Vagina (tissue), 2 donors: ENCODE measurements around the gene FOLR3. TPM values are rescaled to one million over a fixed set of nuclear protein-coding genes. Genes with fewer than 3 reads are reported as not detected.
A peak's percentile ranks its signal among the peaks of the same experiment; 100 is the strongest.
"Not testable (repeated sequence)": the region's sequence is repeated elsewhere in the genome, so short reads cannot be mapped to it uniquely, and the experiment has no call there.

Source experiments
- DNase-seq, 2 donors: peaks; one replicate each; pipeline ENCODE4 v3.0.0-alpha.2; 2017; ENCODE audit errors: extremely low spot score in 2 of 2
- H3K27ac ChIP-seq: fragments of 200-600 bp; sonication (generic); one replicate; pipeline ENCODE4 v1.5.1; 2019
- H3K27me3 ChIP-seq: fragments of 200-600 bp; sonication (generic); one replicate; pipeline ENCODE4 v1.5.1; 2019
- H3K36me3 ChIP-seq, 2 donors: fragments of 200-600 bp; sonication (generic); one replicate each; pipeline ENCODE4 v1.5.1; 2017 to 2019
- H3K4me1 ChIP-seq: fragments of 200-600 bp; sonication (generic); one replicate; pipeline ENCODE4 v1.5.1; 2019
- H3K4me3 ChIP-seq, 2 donors: fragments of 200-600 bp; sonication (generic); 1 replicate in 1 of 2; 2 replicates in 1 of 2; pipeline ENCODE4 v1.5.1; 2016 to 2019
- H3K9me3 ChIP-seq: fragments of 200-600 bp; sonication (generic); one replicate; pipeline ENCODE4 v1.5.1; 2019
- CTCF ChIP-seq, 3 experiments: fragments of 450-650 bp in 2 of 3; fragments of 200-600 bp in 1 of 3; sonication (generic) in 1 of 3; IDR thresholded peaks; one replicate each; pipeline ENCODE4 v1.5.1; 2017 to 2019; ENCODE audit warnings: antibody characterized with exemption in 3 of 3, mild to moderate bottlenecking in 2 of 3, moderate library complexity in 2 of 3
- POLR2A ChIP-seq, 2 donors: fragments of 450-650 bp; IDR thresholded peaks; one replicate each; pipeline ENCODE4 v1.6.1; 2017; ENCODE audit warnings: antibody characterized with exemption in 2 of 2, mild to moderate bottlenecking in 2 of 2, moderate library complexity in 2 of 2
- POLR2AphosphoS5 ChIP-seq, 2 donors: sonication (generic); formaldehyde crosslinking; IDR thresholded peaks; one replicate each; pipeline ENCODE4 v1.9.0; 2017; ENCODE audit warnings: antibody characterized with exemption in 2 of 2, mild to moderate bottlenecking in 2 of 2, low read depth in 1 of 2; ENCODE audit not compliant: insufficient read depth in 1 of 2
- intact Hi-C: fragments of 100-400 bp; cut with DNase I; formaldehyde crosslinking; loops from one replicate; pipeline ENCODE4 v1.15.1; 2023
- total RNA-seq: library from RNA; depleted of rRNA; stranded (reverse); fragments of >200 nt; gene quantifications from one replicate; pipeline ENCODE4 v1.2.3, GENCODE V29; 2016

Gene FOLR3
- not detected for total RNA-seq

GRCh38 chr11:72135473-72135872 is at the start of gene FOLR3:
FOLR3 (plus strand) TSS chr11:72135725; CDS start chr11:72135953, 228 bp downstream.
- H3K4me1 ChIP-seq, H3K4me3 ChIP-seq, intact Hi-C loops, H3K9me3 ChIP-seq, H3K27ac ChIP-seq, H3K36me3 ChIP-seq, H3K27me3 ChIP-seq, DNase-seq: not testable (repeated sequence)

GRCh38 chr11:72088076-72088808 is 47.3 kb upstream of the FOLR3 start:
- H3K27me3 ChIP-seq: no peaks in the 10 kb centered on the region
- H3K4me3 ChIP-seq: no peak overlapping the region
- no peaks in the 10 kb centered on the region for H3K9me3 ChIP-seq
- H3K4me1 ChIP-seq: peaks cover 18% of the 10 kb centered on the region
- intact Hi-C loops: no loop called here
- no peaks in the 10 kb centered on the region for H3K36me3 ChIP-seq
- no peak for DNase-seq
- TF ChIP-seq POLR2AphosphoS5 (IDR thresholded peaks at IDR 0.05; ENCODE audit: insufficient read depth in 1 of 2, low read depth in 1 of 2): no peak
- no peak overlapping the region for H3K27ac ChIP-seq

GRCh38 chr11:72091292-72091691 is 44.2 kb upstream of the FOLR3 start:
- intact Hi-C loops: loop anchor here (5.0 kb wide), 1 partner anchor 64 kb away; no protein-coding TSS in a partner anchor
- H3K9me3 ChIP-seq: no peaks in the 10 kb centered on the region
- H3K4me1 ChIP-seq: peaks cover 11% of the 10 kb centered on the region
- H3K27ac ChIP-seq: peak overlapping the region; percentile 44
- H3K4me3 ChIP-seq: no peak overlapping the region
- peaks cover 0 to 13% of the 10 kb centered on the region in 2 donors for H3K36me3 ChIP-seq
- no peaks in the 10 kb centered on the region for H3K27me3 ChIP-seq
- TF ChIP-seq POLR2A (IDR thresholded peaks at IDR 0.05): no peak
- peak in 1 of 2 donors; percentile 63 for TF ChIP-seq POLR2AphosphoS5 (IDR thresholded peaks at IDR 0.05; ENCODE audit: insufficient read depth in 1 of 2, low read depth in 1 of 2)
- peak; percentile 76 to 85 (median 80) for TF ChIP-seq CTCF (IDR thresholded peaks at IDR 0.05)
- no peak for DNase-seq

GRCh38 chr11:72098741-72099140 is 36.8 kb upstream of the FOLR3 start:
- H3K4me1 ChIP-seq: peaks cover 41% of the 10 kb centered on the region
- no peaks in the 10 kb centered on the region for H3K27me3 ChIP-seq
- H3K9me3 ChIP-seq: no peaks in the 10 kb centered on the region
- intact Hi-C loops: no loop called here
- H3K27ac ChIP-seq: no peak overlapping the region
- TF ChIP-seq CTCF (IDR thresholded peaks at IDR 0.05) (no peak), POLR2AphosphoS5 (IDR thresholded peaks at IDR 0.05; ENCODE audit: insufficient read depth in 1 of 2, low read depth in 1 of 2) (no peak)
- H3K4me3 ChIP-seq: no peak overlapping the region
- peaks cover 0 to 41% of the 10 kb centered on the region in 2 donors for H3K36me3 ChIP-seq
- no peak for DNase-seq

GRCh38 chr11:72100009-72100408 is 35.5 kb upstream of the FOLR3 start:
- intact Hi-C loops: no loop called here
- no peak for TF ChIP-seq POLR2A (IDR thresholded peaks at IDR 0.05)
- no peak for TF ChIP-seq CTCF (IDR thresholded peaks at IDR 0.05)
- TF ChIP-seq POLR2AphosphoS5 (IDR thresholded peaks at IDR 0.05; ENCODE audit: insufficient read depth in 1 of 2, low read depth in 1 of 2): no peak
- H3K4me1 ChIP-seq: peaks cover 44% of the 10 kb centered on the region
- no peaks in the 10 kb centered on the region for H3K9me3 ChIP-seq
- H3K36me3 ChIP-seq: peaks cover 0 to 32% of the 10 kb centered on the region in 2 donors
- no peaks in the 10 kb centered on the region for H3K27me3 ChIP-seq
- H3K27ac ChIP-seq: no peak overlapping the region
- no peak overlapping the region for H3K4me3 ChIP-seq
- DNase-seq: no peak

GRCh38 chr11:72100462-72100861 is 35.1 kb upstream of the FOLR3 start:
- no peak overlapping the region for H3K27ac ChIP-seq
- peaks cover 44% of the 10 kb centered on the region for H3K4me1 ChIP-seq
- no peak for DNase-seq
- no peaks in the 10 kb centered on the region for H3K27me3 ChIP-seq
- TF ChIP-seq POLR2A (IDR thresholded peaks at IDR 0.05) (no peak), CTCF (IDR thresholded peaks at IDR 0.05) (no peak), POLR2AphosphoS5 (IDR thresholded peaks at IDR 0.05; ENCODE audit: insufficient read depth in 1 of 2, low read depth in 1 of 2) (no peak)
- intact Hi-C loops: no loop called here
- no peaks in the 10 kb centered on the region for H3K9me3 ChIP-seq
- H3K36me3 ChIP-seq: peaks cover 0 to 28% of the 10 kb centered on the region in 2 donors
- H3K4me3 ChIP-seq: no peak overlapping the region
